ENCODE results near the gene TNFRSF1A. TPM values are rescaled to one million over a fixed set of nuclear protein-coding genes. Genes with fewer than 3 reads are reported as not detected.
"Not testable (repeated sequence)": the region's sequence is repeated elsewhere in the genome, so short reads cannot be mapped to it uniquely, and the experiment has no call there.

Gene TNFRSF1A
- total RNA-seq, 1 donor from 2014 or later = 127 TPM

DNA sequence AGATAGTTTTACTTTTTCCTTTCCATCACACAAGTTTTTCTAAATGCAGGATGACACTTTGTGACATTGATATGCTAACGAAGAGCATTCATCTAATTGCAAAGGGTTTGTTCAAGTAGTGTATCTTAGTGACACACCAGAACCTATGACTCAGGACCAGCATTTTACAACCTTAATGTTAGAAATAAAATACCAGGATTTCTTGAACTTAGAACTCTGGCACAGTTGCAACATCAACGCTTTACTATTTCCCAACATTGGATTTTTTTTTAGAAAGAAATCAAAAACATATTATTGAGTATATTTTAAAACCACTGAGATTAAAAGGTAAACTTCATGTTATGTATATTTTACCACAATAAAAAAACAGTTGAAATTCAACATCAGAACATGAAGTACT lies 49.3 kb downstream of the TNFRSF1A start:
- Mint-ChIP-seq H3K4me3 (ENCODE audit: unreplicated experiment) (no peak overlapping the region), H3K4me1 (ENCODE audit: low read depth) (peaks cover 26% of the 10 kb centered on the region), H3K27ac (ENCODE audit: unreplicated experiment) (no peak overlapping the region), H3K27me3 (ENCODE audit: low read depth) (no peaks in the 10 kb centered on the region), H3K36me3 (ENCODE audit: low read depth) (no peaks in the 10 kb centered on the region), H3K9me3 (ENCODE audit: low read depth) (peaks cover 3% of the 10 kb centered on the region)
- TF ChIP-seq, protein P1, sequence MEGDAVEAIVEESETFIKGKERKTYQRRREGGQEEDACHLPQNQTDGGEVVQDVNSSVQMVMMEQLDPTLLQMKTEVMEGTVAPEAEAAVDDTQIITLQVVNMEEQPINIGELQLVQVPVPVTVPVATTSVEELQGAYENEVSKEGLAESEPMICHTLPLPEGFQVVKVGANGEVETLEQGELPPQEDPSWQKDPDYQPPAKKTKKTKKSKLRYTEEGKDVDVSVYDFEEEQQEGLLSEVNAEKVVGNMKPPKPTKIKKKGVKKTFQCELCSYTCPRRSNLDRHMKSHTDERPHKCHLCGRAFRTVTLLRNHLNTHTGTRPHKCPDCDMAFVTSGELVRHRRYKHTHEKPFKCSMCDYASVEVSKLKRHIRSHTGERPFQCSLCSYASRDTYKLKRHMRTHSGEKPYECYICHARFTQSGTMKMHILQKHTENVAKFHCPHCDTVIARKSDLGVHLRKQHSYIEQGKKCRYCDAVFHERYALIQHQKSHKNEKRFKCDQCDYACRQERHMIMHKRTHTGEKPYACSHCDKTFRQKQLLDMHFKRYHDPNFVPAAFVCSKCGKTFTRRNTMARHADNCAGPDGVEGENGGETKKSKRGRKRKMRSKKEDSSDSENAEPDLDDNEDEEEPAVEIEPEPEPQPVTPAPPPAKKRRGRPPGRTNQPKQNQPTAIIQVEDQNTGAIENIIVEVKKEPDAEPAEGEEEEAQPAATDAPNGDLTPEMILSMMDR (IDR thresholded peaks at IDR 0.05) = no peak
- DNase-seq (ENCODE audit: low spot score) = no peak

DNA sequence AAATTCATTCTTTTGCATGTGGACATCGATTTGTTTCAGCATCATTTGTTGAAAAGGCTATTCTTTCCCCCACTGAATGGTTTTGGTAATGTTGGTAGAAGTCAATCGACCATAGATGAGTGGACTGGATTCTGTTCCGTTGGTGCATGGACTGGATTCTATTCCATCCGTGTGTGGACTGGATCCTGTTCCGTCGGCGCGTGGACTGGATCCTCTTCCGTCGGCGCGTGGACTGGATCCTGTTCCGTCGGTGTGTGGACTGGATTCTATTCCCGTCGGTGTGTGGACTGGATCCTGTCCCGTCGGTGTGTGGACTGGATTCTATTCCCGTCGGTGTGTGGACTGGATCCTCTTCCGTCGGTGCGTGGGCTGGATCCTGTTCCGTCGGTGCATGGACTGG lies 52.0 kb downstream of the TNFRSF1A start:
- not testable (repeated sequence) for H3K9me3 Mint-ChIP-seq (ENCODE audit: low read depth); H3K36me3 Mint-ChIP-seq (ENCODE audit: low read depth); H3K4me3 Mint-ChIP-seq (ENCODE audit: unreplicated experiment); H3K27me3 Mint-ChIP-seq (ENCODE audit: low read depth); H3K27ac Mint-ChIP-seq (ENCODE audit: unreplicated experiment)
- H3K4me1 Mint-ChIP-seq (ENCODE audit: low read depth) = peaks cover 37% of the 10 kb centered on the region
- peak; percentile 4 for DNase-seq (ENCODE audit: low spot score)

DNA sequence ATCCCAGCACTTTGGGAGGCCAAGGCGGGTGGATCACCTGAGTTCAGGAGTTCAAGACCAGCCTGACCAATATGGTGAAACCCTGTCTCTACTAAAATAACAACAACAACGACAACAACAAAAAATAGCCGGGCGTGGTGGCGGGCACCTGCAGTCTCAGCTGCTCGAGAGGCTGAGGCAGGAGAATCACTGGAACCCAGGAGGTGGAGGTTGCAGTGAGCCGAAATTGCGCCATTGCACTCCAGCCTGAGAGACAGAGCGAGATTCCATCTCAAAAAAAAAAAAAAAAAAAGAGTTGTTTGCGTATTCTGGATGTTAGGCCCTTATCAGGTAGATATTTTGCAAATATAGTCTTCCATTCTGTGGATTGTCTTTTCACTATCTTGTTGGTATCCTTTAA lies 52.8 kb downstream of the TNFRSF1A start:
- H3K9me3 Mint-ChIP-seq (ENCODE audit: low read depth); H3K36me3 Mint-ChIP-seq (ENCODE audit: low read depth); H3K27me3 Mint-ChIP-seq (ENCODE audit: low read depth); H3K4me3 Mint-ChIP-seq (ENCODE audit: unreplicated experiment): not testable (repeated sequence)
- peak; percentile 33 for DNase-seq (ENCODE audit: low spot score)
- Mint-ChIP-seq H3K4me1 (ENCODE audit: low read depth) (peaks cover 35% of the 10 kb centered on the region), H3K27ac (ENCODE audit: unreplicated experiment) (peak overlapping the region; percentile 8)

DNA sequence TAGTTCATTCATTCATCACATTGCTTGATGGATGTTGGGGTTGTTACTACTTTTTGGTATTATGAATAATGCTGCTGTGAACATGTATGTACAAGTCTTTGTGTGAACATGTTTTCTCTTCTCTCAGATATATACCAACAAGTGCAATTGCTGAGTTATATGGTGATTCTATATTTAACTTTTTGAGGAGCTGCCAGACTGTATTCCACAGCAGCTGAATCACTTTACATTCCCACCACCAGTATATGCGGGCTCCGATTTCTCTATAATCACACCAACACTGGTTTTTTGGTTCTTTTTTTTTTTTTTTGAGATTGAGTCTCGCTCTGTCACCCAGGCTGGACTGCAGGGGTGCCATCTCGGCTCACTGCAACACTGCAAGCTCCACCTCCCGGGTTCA lies 53.6 kb downstream of the TNFRSF1A start:
- Mint-ChIP-seq H3K36me3 (ENCODE audit: low read depth) (no peaks in the 10 kb centered on the region), H3K4me1 (ENCODE audit: low read depth) (peaks cover 35% of the 10 kb centered on the region), H3K27ac (ENCODE audit: unreplicated experiment) (peak overlapping the region; percentile 82), H3K4me3 (ENCODE audit: unreplicated experiment) (no peak overlapping the region), H3K9me3 (ENCODE audit: low read depth) (peaks cover 3% of the 10 kb centered on the region), H3K27me3 (ENCODE audit: low read depth) (no peaks in the 10 kb centered on the region)
- no peak for DNase-seq (ENCODE audit: low spot score)
- TF ChIP-seq, protein P1 (IDR thresholded peaks at IDR 0.05) = peak; percentile 39

DNA sequence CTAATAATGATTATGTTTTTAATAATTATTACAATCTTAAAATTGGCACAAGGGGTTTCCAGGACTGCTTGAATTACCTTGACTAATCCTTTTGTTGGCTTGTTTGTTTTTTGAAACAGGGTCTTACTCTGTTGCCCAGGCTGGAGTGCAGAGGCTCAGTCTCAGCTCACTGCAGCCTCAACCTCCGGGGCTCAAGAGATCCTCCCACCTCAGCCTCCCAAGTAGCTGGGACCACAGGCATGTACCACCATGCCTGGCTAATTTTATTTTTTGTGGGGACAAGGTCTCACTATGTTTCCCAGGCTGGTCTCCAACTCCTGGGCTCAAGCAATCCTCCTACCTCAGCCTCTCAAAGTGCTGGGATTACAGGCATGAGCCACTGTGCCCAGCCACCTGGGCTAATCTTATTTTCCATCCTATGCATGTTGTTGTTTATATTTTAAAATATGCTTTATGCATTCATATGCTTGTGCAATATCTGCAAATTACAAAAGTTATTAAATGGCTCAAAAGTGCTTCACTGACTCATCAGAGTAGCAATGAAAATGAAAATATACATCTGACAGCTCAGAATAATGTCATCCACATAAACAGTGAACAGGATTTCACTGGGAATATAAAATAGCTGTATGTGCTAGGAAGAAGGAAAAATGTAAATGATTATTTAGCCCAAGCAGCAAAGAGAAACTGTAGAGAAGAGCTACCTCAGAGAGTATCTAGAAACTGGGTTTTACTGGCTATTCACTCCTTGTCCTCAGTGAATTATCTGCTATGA lies 56.2 kb downstream of the TNFRSF1A start:
- H3K4me3 Mint-ChIP-seq (ENCODE audit: unreplicated experiment) = no peak overlapping the region
- peaks cover 3% of the 10 kb centered on the region for H3K9me3 Mint-ChIP-seq (ENCODE audit: low read depth)
- H3K27me3 Mint-ChIP-seq (ENCODE audit: low read depth) = no peaks in the 10 kb centered on the region
- H3K36me3 Mint-ChIP-seq (ENCODE audit: low read depth) = no peaks in the 10 kb centered on the region
- H3K4me1 Mint-ChIP-seq (ENCODE audit: low read depth) = peaks cover 34% of the 10 kb centered on the region
- TF ChIP-seq, protein P1 (IDR thresholded peaks at IDR 0.05) = no peak
- H3K27ac Mint-ChIP-seq (ENCODE audit: unreplicated experiment) = peak overlapping the region; percentile 92
- DNase-seq (ENCODE audit: low spot score) = peak; percentile 2

DNA sequence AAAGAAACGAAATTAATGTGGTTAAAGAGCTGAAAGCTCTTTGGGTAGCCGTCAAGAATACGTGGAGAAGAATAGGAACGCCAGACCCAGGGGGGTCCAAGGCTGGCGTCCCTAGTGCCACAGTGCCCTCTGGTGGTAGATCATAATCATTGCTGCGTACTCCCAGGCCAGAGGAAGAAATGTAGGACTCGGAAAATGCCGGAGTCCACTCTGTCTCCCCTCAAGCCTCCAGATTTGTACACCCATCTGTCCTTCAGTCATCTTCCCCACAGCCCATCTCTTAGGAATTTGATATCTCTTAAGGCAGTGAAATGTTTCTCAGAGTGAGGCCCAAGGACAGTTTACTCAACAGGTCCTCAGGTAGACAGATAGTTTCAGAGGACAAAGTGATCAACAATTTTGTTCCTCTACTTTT lies 56.8 kb downstream of the TNFRSF1A start:
- peak overlapping the region; percentile 66 for H3K27ac Mint-ChIP-seq (ENCODE audit: unreplicated experiment)
- no peaks in the 10 kb centered on the region for H3K27me3 Mint-ChIP-seq (ENCODE audit: low read depth)
- no peaks in the 10 kb centered on the region for H3K36me3 Mint-ChIP-seq (ENCODE audit: low read depth)
- peak; percentile 13 for DNase-seq (ENCODE audit: low spot score)
- no peak overlapping the region for H3K4me3 Mint-ChIP-seq (ENCODE audit: unreplicated experiment)
- TF ChIP-seq, protein P1 (IDR thresholded peaks at IDR 0.05) = peak; percentile 99
- H3K4me1 Mint-ChIP-seq (ENCODE audit: low read depth) = peaks cover 40% of the 10 kb centered on the region
- peaks cover 3% of the 10 kb centered on the region for H3K9me3 Mint-ChIP-seq (ENCODE audit: low read depth)
